Measurements from ENCODE around the gene RNASEH2A.

The RNASEH2A gene

DNA sequence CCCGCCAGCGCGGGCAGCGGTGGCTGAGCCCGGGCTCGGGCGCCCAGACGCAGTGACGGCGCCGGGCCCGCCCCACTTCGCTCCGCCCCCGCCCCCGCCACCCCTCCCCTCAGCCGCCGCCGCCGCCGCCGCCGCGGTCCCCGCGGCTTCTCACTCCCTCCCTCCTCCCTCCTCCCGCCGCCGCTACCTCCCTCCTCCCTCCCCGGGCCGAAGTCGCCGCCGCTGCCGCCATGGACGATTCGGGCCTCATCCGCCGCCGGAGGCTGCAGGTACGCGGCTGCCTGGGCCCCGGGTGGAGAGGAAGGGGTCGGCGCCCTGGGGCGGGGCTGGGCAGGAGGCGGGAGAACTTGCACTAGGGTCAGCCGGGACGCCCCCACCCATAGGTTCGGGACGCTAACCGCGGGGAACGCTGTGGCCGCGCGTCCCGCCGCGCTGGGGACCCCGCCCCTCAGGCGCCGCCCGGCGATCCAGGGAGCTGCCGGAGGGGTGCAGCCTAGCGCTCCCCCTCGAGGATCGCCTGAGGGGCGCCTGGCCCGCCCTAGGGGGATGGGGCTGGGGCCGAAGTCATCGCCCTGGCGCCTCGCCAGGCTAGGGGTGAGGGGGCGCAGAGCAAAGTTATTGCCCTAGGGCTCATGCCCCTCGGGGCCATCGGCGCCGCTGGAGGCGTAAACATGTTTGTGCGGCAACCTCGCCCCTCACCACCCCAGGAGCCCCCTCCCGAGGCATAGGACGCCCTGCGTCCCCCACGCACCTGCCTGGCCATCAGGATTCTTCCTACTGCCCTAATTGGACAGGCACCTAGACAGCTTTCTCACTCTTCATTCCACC lies 27.6 kb downstream of the RNASEH2A start:
- Histone ChIP-seq H3K36me3 (ENCODE audit: control insufficient read depth, insufficient read depth, low read length) (no peaks in the 10 kb centered on the region), H3K27me3 (ENCODE audit: control insufficient read depth, insufficient read depth, low read length) (no peaks in the 10 kb centered on the region), H3K4me3 (ENCODE audit: low read length) (peak overlapping the region; percentile 89), H3K9me3 (ENCODE audit: control insufficient read depth, insufficient read depth, low read length) (no peaks in the 10 kb centered on the region), H3K4me1 (ENCODE audit: control insufficient read depth, insufficient read depth, low read length) (peaks cover 3% of the 10 kb centered on the region), H3K27ac (ENCODE audit: low read length) (no peak overlapping the region)
- no CpG with 5 or more reads among the region's 87 CpGs for WGBS (ENCODE audit: insufficient coverage, insufficient read length)
- DNase-seq (ENCODE audit: low read depth, low spot score): no peak

DNA sequence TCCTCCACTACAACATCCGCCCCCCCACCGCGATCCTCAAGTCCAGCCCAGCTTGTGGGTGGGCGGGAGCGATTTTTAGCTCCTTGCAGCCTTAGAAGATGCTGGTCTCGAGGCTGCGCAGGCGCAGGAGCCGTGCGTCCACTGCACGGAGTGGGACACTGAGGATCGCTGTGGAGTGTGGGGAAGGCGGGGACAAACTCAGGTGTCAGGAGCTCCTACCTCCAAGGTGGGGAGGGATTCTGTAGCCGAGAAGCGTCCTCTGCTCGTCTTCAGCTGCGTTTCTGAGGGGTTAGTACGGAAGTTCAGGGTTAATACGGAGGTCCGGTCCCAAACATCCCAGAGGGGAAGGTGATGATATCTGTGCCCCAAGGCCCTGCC lies 28.2 kb downstream of the RNASEH2A start, which contains the start of gene RTBDN:
TSS of gene RTBDN (minus strand) at position 14 of the 378 bp plus-strand sequence. CDS start 4,600 bp downstream, outside the sequence.
- Histone ChIP-seq H3K36me3 (ENCODE audit: control insufficient read depth, insufficient read depth, low read length) (no peaks in the 10 kb centered on the region), H3K4me3 (ENCODE audit: low read length) (peak within 1 kb of the TSS; percentile 89), H3K27me3 (ENCODE audit: control insufficient read depth, insufficient read depth, low read length) (no peaks in the 10 kb centered on the region), H3K27ac (ENCODE audit: low read length) (no peak within 1 kb of the TSS), H3K9me3 (ENCODE audit: control insufficient read depth, insufficient read depth, low read length) (no peaks in the 10 kb centered on the region), H3K4me1 (ENCODE audit: control insufficient read depth, insufficient read depth, low read length) (peaks cover 3% of the 10 kb centered on the region)
- no CpG with 5 or more reads among the region's 20 CpGs for WGBS (ENCODE audit: insufficient coverage, insufficient read length)
- DNase-seq (ENCODE audit: low read depth, low spot score): no peak

DNA sequence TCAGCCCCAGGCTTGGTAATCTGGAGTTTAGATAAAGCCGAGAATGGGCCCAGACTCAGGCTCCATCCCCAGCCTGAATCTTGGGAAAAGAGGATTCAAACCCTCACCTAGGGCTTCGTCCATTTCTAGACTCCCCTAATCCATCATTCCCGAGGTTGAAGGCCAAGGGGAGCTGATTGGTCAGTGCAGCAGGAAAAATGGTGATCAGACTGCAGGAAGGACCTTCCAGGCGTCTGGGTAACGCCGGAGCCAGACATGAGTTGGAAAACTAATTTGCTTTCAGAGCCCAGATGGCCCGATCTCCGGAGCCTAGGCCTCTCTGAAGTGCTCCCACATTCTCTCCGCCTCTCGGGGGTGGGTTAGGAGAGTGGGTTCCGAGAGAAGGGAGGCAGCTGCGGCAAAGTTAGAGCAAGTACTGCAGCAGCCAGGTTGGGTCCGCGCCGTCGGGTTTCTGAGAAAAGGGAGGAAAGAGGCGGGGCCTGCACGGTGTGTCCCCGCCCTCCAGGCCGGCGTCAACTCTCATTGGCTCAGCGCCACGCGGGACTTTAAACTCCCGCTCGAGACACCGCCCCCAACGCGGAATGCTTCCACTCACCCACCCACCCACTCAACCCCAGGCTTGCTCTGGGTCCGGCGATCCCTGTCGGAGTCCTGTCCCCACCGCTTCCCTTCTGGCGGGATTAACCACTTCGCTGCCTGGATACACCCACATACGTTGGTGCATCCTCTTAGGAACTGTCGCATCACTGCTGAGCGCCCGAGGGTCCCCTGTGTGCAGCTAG lies 28.8 kb downstream of the RNASEH2A start:
- H3K9me3 ChIP-seq (ENCODE audit: control insufficient read depth, insufficient read depth, low read length): no peaks in the 10 kb centered on the region
- no peak for DNase-seq (ENCODE audit: low read depth, low spot score)

DNA sequence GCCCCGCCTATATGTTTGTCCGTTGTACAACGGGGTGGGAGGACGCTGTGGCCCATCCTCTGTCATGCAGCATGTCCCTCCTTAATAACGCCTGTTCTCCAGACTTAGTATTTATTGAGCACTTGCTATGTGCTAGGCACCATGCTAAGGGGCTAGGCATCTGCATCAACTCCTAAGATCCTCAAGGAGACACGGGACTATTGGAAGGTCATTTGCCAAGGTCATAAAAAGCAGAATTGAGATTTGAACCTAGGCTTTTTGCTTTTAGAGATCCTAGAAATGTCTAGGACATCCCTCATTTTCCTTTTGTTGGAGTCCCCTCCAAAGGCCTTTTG lies 30.1 kb downstream of the RNASEH2A start:
- no peak overlapping the region for H3K27ac ChIP-seq (ENCODE audit: low read length)
- H3K4me1 ChIP-seq (ENCODE audit: control insufficient read depth, insufficient read depth, low read length): peaks cover 2% of the 10 kb centered on the region
- WGBS (ENCODE audit: insufficient coverage, insufficient read length): no CpG with 5 or more reads among the region's 6 CpGs
- no peak overlapping the region for H3K4me3 ChIP-seq (ENCODE audit: low read length)
- H3K9me3 ChIP-seq (ENCODE audit: control insufficient read depth, insufficient read depth, low read length): no peaks in the 10 kb centered on the region
- no peaks in the 10 kb centered on the region for H3K36me3 ChIP-seq (ENCODE audit: control insufficient read depth, insufficient read depth, low read length)
- no peak for DNase-seq (ENCODE audit: low read depth, low spot score)
- no peaks in the 10 kb centered on the region for H3K27me3 ChIP-seq (ENCODE audit: control insufficient read depth, insufficient read depth, low read length)

More for the DNA sequence above, 28.8 kb downstream of the RNASEH2A start:
- WGBS (ENCODE audit: insufficient coverage, insufficient read length): no CpG with 5 or more reads among the region's 39 CpGs
- H3K36me3 ChIP-seq (ENCODE audit: control insufficient read depth, insufficient read depth, low read length): no peaks in the 10 kb centered on the region
- peak overlapping the region; percentile 89; the same call in 1 of the 2 replicates for H3K4me3 ChIP-seq (ENCODE audit: low read length)
- no peak overlapping the region for H3K27ac ChIP-seq (ENCODE audit: low read length)
- no peaks in the 10 kb centered on the region for H3K27me3 ChIP-seq (ENCODE audit: control insufficient read depth, insufficient read depth, low read length)
- H3K4me1 ChIP-seq (ENCODE audit: control insufficient read depth, insufficient read depth, low read length): peaks cover 3% of the 10 kb centered on the region

DNA sequence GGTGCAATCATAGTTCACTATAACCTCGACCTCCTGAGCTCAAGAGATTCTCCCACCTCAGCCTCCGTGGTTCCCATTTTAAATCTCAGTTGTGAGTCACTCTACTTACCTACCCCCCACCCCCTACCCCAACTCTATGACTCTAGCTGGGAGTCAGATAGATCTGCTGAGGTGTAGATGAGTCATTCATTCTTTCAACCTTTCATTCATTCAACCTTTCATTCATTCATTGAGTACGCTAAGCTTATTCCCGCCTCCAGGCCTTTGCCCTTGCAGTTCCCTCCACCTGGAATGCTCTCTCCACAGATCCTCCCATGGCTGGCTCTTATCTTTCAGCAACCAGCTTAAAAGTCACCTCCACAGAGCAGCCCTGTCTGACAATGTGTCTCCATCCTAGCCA lies 30.8 kb downstream of the RNASEH2A start:
- H3K9me3 ChIP-seq (ENCODE audit: control insufficient read depth, insufficient read depth, low read length): no peaks in the 10 kb centered on the region
- H3K4me1 ChIP-seq (ENCODE audit: control insufficient read depth, insufficient read depth, low read length): peaks cover 2% of the 10 kb centered on the region
- H3K4me3 ChIP-seq (ENCODE audit: low read length): no peak overlapping the region
- no CpG with 5 or more reads among the region's 4 CpGs for WGBS (ENCODE audit: insufficient coverage, insufficient read length)
- DNase-seq (ENCODE audit: low read depth, low spot score): no peak
- no peaks in the 10 kb centered on the region for H3K27me3 ChIP-seq (ENCODE audit: control insufficient read depth, insufficient read depth, low read length)
- H3K27ac ChIP-seq (ENCODE audit: low read length): no peak overlapping the region
- no peaks in the 10 kb centered on the region for H3K36me3 ChIP-seq (ENCODE audit: control insufficient read depth, insufficient read depth, low read length)

DNA sequence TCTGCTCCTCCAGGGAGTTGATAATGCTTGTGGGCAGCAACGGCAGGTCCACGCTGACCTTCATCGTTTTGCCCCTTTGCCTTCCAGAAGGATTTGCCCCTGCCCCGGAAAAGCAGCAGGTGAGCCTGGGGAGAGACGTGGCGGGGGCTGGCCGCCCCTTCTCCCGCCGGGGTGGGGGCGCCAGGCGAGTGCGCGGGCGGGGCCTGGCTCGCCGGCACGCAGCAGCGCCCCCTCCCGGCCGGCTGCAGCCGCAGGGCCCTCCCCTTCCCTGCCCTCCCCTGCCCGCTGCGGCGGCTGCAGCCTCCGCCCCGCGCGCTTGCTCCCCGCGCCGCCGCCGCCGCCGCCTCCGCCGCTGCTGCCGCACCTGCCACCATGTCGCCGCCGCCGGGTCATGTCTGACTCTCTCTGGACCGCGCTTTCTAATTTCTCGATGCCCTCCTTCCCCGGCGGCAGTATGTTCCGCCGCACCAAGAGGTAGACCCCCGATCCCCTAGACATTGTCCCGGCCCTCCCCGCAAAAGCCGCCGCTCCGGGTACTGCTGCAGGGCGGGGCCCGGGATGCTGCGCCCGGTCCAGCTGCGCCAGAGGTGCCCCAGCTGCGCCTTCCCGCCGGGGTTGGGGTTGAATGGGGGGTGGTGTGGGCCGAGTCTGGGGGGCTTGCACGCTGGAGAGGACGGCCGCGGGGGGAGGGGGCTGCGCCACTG lies 31.9 kb downstream of the RNASEH2A start, which contains the start of gene MAST1:
TSS of gene MAST1 (plus strand) at position 334 of the 704 bp plus-strand sequence. CDS start at position 392, 58 bp downstream.
- Histone ChIP-seq H3K9me3 (ENCODE audit: control insufficient read depth, insufficient read depth, low read length) (no peaks in the 10 kb centered on the region), H3K4me3 (ENCODE audit: low read length) (peak within 1 kb of the TSS; percentile 67; the same call in 1 of the 2 replicates), H3K27me3 (ENCODE audit: control insufficient read depth, insufficient read depth, low read length) (no peaks in the 10 kb centered on the region), H3K36me3 (ENCODE audit: control insufficient read depth, insufficient read depth, low read length) (no peaks in the 10 kb centered on the region), H3K4me1 (ENCODE audit: control insufficient read depth, insufficient read depth, low read length) (peaks cover 2% of the 10 kb centered on the region), H3K27ac (ENCODE audit: low read length) (no peak within 1 kb of the TSS)
- DNase-seq (ENCODE audit: low read depth, low spot score): no peak
- no CpG with 5 or more reads among the region's 69 CpGs for WGBS (ENCODE audit: insufficient coverage, insufficient read length)

DNA sequence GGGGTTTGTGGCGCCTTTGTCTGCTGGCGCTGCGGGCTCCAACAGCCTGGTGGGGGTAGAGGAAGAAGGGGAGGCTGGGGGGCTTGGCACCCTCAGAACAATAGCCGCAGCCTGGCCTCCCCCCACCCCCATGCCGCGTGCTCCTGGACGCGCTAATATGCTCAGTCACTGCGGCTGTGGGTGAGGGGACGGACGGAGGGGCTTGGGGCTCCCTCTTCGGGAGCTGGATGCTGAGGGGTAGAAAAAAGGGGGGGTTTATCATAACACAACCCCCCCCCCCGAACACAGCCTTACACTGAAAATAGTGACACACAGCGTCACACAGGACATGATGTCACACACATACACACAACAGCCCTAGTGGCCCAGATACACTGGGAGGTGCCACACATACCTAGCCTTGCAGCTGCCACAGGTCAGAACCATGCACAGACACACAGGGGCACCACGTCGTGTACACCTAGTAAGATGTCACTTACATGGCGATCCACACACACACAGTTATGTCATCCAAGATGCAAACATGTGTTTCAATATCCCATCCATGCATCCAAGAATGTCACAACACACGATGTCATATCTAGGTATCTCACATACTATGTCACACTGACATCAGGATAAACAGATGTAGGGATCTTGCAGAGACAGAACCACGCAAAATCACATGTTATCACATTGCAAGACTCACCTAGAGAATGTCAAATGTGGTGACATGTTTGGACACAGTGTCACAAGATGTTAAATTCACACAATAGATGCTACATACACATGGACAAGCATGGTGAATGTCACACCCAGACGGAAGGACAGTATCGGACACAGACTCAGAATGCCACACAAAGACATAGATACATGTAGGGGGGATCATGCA lies 32.7 kb downstream of the RNASEH2A start:
- no CpG with 5 or more reads among the region's 21 CpGs for WGBS (ENCODE audit: insufficient coverage, insufficient read length)
- DNase-seq (ENCODE audit: low read depth, low spot score): no peak
- Histone ChIP-seq H3K36me3 (ENCODE audit: control insufficient read depth, insufficient read depth, low read length) (no peaks in the 10 kb centered on the region), H3K27ac (ENCODE audit: low read length) (no peak overlapping the region), H3K4me3 (ENCODE audit: low read length) (peak overlapping the region; percentile 67; the same call in 1 of the 2 replicates), H3K4me1 (ENCODE audit: control insufficient read depth, insufficient read depth, low read length) (peaks cover 2% of the 10 kb centered on the region), H3K9me3 (ENCODE audit: control insufficient read depth, insufficient read depth, low read length) (no peaks in the 10 kb centered on the region), H3K27me3 (ENCODE audit: control insufficient read depth, insufficient read depth, low read length) (no peaks in the 10 kb centered on the region)

DNA sequence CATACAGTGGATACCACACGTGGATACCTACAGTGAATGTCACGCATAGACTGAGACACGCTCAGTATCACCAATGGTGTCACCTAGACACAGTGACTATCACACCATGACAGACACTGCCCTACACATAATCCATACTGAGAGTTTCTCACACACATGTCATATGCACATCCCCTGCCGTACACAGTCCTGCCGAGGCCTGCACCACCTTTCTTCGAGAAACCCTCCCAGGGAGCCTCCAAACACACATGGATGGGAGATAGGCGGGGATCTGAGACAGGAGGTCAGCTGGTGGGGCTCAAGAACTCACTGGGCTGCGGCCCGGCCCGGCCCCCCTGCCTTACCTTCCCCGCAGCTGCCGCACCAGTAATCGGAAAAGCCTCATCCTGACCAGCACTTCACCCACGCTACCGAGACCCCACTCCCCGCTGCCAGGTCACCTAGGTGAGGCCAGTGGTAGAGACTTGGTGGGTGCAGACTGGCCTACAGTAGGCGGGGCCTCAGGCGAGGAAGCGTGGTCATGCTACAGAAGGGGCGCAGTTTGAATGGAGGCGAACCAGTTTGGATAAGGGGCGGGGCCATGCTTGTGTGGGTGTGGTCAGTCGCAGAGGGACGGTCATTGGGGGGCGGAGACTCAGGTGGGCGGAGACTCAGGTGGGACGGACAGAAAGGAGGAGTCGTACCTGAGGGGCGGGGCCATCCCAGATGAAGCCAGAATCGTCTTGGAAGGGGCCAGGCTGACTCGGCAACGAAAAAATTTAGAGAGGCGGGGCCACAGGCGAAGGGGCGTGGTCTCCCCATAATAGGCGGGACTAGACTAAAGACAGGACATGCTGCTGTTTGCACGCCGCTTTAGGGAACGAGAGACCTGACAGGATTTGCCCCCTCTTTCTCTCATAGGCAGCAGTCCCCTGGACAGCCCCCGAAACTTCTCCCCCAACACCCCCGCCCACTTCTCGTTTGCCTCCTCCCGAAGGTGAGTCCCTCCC lies 34.0 kb downstream of the RNASEH2A start:
- no CpG with 5 or more reads among the region's 43 CpGs for WGBS (ENCODE audit: insufficient coverage, insufficient read length)
- peak overlapping the region; percentile 31; the same call in 1 of the 2 replicates for H3K4me3 ChIP-seq (ENCODE audit: low read length)
- peak; percentile 88 for DNase-seq (ENCODE audit: low read depth, low spot score)

DNA sequence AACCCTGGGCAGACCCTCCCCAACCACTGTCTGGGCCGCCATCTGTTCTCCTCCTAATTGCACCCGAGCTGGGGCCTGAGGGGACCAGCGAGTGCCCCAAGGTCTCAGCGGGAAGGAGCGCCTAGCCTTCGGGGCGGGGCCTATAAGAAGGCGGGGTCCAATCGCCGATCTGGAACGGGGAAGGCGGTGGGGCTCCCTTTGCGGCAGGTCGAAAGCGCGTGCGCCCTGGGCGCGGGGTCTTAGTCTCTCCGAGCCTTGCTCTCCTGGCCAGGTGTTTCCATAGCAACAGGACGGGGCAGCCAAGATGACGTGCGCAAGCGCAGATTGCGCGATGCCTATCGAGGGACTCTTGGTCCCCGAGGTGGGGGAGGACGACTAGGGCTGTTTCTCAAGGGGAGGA lies 34.7 kb downstream of the RNASEH2A start:
- Histone ChIP-seq H3K4me3 (ENCODE audit: low read length) (peak overlapping the region; percentile 31; the same call in 1 of the 2 replicates), H3K9me3 (ENCODE audit: control insufficient read depth, insufficient read depth, low read length) (no peaks in the 10 kb centered on the region), H3K27ac (ENCODE audit: low read length) (no peak overlapping the region), H3K4me1 (ENCODE audit: control insufficient read depth, insufficient read depth, low read length) (no peaks in the 10 kb centered on the region; the same call in 1 of the 2 replicates), H3K36me3 (ENCODE audit: control insufficient read depth, insufficient read depth, low read length) (no peaks in the 10 kb centered on the region), H3K27me3 (ENCODE audit: control insufficient read depth, insufficient read depth, low read length) (no peaks in the 10 kb centered on the region)
- WGBS (ENCODE audit: insufficient coverage, insufficient read length): no CpG with 5 or more reads among the region's 29 CpGs
- DNase-seq (ENCODE audit: low read depth, low spot score): peak; percentile 94

More for the DNA sequence above, 34.0 kb downstream of the RNASEH2A start:
- Histone ChIP-seq H3K27me3 (ENCODE audit: control insufficient read depth, insufficient read depth, low read length) (no peaks in the 10 kb centered on the region), H3K4me1 (ENCODE audit: control insufficient read depth, insufficient read depth, low read length) (no peaks in the 10 kb centered on the region; the same call in 1 of the 2 replicates), H3K9me3 (ENCODE audit: control insufficient read depth, insufficient read depth, low read length) (no peaks in the 10 kb centered on the region), H3K27ac (ENCODE audit: low read length) (no peak overlapping the region), H3K36me3 (ENCODE audit: control insufficient read depth, insufficient read depth, low read length) (no peaks in the 10 kb centered on the region)

Data from iPS DF 6.9 (cell line).